Suprapubic skin (tissue), 3 donors: ENCODE results near the gene NUDT13.

Experiments used
- CTCF ChIP-seq, 2 donors: fragments of 200-600 bp in 1 of 2; fragments of 450-650 bp in 1 of 2; sonication (generic) in 1 of 2; IDR thresholded peaks; one replicate each; pipeline ENCODE4 v1.5.1; 2016 to 2019; ENCODE audit warnings: antibody characterized with exemption in 2 of 2, mild to moderate bottlenecking in 1 of 2, moderate library complexity in 1 of 2
- POLR2AphosphoS5 ChIP-seq, 3 donors: sonication (generic); formaldehyde crosslinking; IDR thresholded peaks; one replicate each; pipeline ENCODE4 v1.6.1; 2017; ENCODE audit warnings: antibody characterized with exemption in 3 of 3

- TF ChIP-seq CTCF (IDR thresholded peaks at IDR 0.05) (no peak), POLR2AphosphoS5 (IDR thresholded peaks at IDR 0.05) (no peak)
Observed at GRCh38 chr10:73169320-73169719, 59.1 kb downstream of the NUDT13 start.
